HEK293T (cell line): ENCODE measurements around the gene TPBG.

Experiments used
- CTCF ChIA-PET: fragments of 350-600 bp; formaldehyde crosslinking; extraction: SDS; loops from one replicate; lab custom pipeline; 2021; ENCODE audit warnings: antibody characterized with exemption, inconsistent platforms; lab: Yijun Ruan, JAX
- POLR2A ChIA-PET: fragments of 350-600 bp; formaldehyde crosslinking; extraction: SDS; loops from one replicate; lab custom pipeline; 2020; ENCODE audit warnings: antibody characterized with exemption, inconsistent platforms; lab: Yijun Ruan, JAX
- DNase-seq: peaks from one replicate; pipeline ENCODE4 v3.0.0; 2012; ENCODE audit warnings: mixed read lengths; ENCODE audit errors: extremely low spot score
- ARNT ChIP-seq: fragments of 450-650 bp; IDR thresholded peaks from 2 replicates; pipeline ENCODE4 v1.6.1; 2017; ENCODE audit warnings: mild to moderate bottlenecking
- BHLHE40 ChIP-seq: fragments of 450-650 bp; IDR thresholded peaks from 2 replicates; pipeline ENCODE4 v1.6.1; 2016; ENCODE audit warnings: mild to moderate bottlenecking, moderate library complexity, borderline replicate concordance
- CTBP1 ChIP-seq: fragments of 450-650 bp; IDR thresholded peaks from 2 replicates; pipeline ENCODE4 v1.6.1; 2016; ENCODE audit warnings: borderline replicate concordance
- ELF4 ChIP-seq: fragments of 450-650 bp; IDR thresholded peaks from 2 replicates; pipeline ENCODE4 v1.6.1; 2017; ENCODE audit warnings: antibody characterized with exemption
- FOXA1 ChIP-seq: fragments of 450-650 bp; IDR thresholded peaks from 2 replicates; pipeline ENCODE4 v1.6.1; 2016; ENCODE audit warnings: mild to moderate bottlenecking
- FOXK2 ChIP-seq: fragments of 450-650 bp; IDR thresholded peaks from 2 replicates; pipeline ENCODE4 v1.6.1; 2016; ENCODE audit warnings: mild to moderate bottlenecking
- FOXM1 ChIP-seq: fragments of 450-650 bp; IDR thresholded peaks from 2 replicates; pipeline ENCODE4 v1.6.1; 2017; ENCODE audit warnings: mild to moderate bottlenecking, borderline replicate concordance
- HDGF ChIP-seq: fragments of 450-650 bp; IDR thresholded peaks from 2 replicates; pipeline ENCODE4 v1.6.1; 2017; ENCODE audit warnings: antibody characterized with exemption, borderline replicate concordance
- L3MBTL2 ChIP-seq: fragments of 450-650 bp; conservative IDR thresholded peaks from 2 replicates; pipeline ENCODE4 v1.6.1; 2016; ENCODE audit warnings: mild to moderate bottlenecking
- LEF1 ChIP-seq: fragments of 450-650 bp; IDR thresholded peaks from 2 replicates; pipeline ENCODE4 v1.6.1; 2017; ENCODE audit warnings: mild to moderate bottlenecking, borderline replicate concordance
- NFRKB ChIP-seq: fragments of 450-650 bp; IDR thresholded peaks from 2 replicates; pipeline ENCODE4 v1.6.1; 2016; ENCODE audit warnings: mild to moderate bottlenecking, moderate library complexity
- PKNOX1 ChIP-seq: fragments of 450-650 bp; IDR thresholded peaks from 2 replicates; pipeline ENCODE4 v1.6.1; 2016
- SP1 ChIP-seq: fragments of 450-650 bp; IDR thresholded peaks from 2 replicates; pipeline ENCODE4 v1.6.1; 2017
- SUZ12 ChIP-seq: fragments of 450-650 bp; IDR thresholded peaks from 2 replicates; pipeline ENCODE4 v1.6.1; 2016; ENCODE audit warnings: mild to moderate bottlenecking
- TARDBP ChIP-seq: fragments of 450-650 bp; IDR thresholded peaks from 2 replicates; pipeline ENCODE4 v1.6.1; 2016
- ZNF384 ChIP-seq: fragments of 450-650 bp; IDR thresholded peaks from 2 replicates; pipeline ENCODE4 v1.6.1; 2016

Gene TPBG

GRCh38 chr6:82396964-82397751, 33.5 kb downstream of the TPBG start:
- CTCF ChIA-PET, result no interaction called here
- no peak for DNase-seq

GRCh38 chr6:82397962-82398692, 34.5 kb downstream of the TPBG start:
- CTCF ChIA-PET, result no interaction called here
- DNase-seq, result no peak
- POLR2A ChIA-PET, result no interaction called here
- TF ChIP-seq FOXM1, result no peak
- no peak for TF ChIP-seq HDGF
- no peak for TF ChIP-seq L3MBTL2
- no peak for TF ChIP-seq ZNF384
- no peak for TF ChIP-seq BHLHE40
- TF ChIP-seq PKNOX1, result no peak
- TF ChIP-seq SP1, result no peak
- TF ChIP-seq TARDBP, result no peak
- TF ChIP-seq LEF1, result no peak
- TF ChIP-seq SUZ12, result no peak
- no peak for TF ChIP-seq ELF4
- no peak for TF ChIP-seq NFRKB
- TF ChIP-seq FOXA1, result no peak
- no peak for TF ChIP-seq FOXK2
- TF ChIP-seq CTBP1, result no peak
- TF ChIP-seq ARNT, result no peak

More at GRCh38 chr6:82396964-82397751, 33.5 kb downstream of the TPBG start:
- TF ChIP-seq LEF1 (no peak), ZNF384 (no peak), L3MBTL2 (no peak), SUZ12 (no peak), PKNOX1 (no peak), SP1 (no peak), TARDBP (no peak), BHLHE40 (no peak), CTBP1 (no peak)
- POLR2A ChIA-PET, result no interaction called here

GRCh38 chr6:82408952-82409431, 45.4 kb downstream of the TPBG start:
- CTCF ChIA-PET, result no interaction called here
- POLR2A ChIA-PET, result no interaction called here
- TF ChIP-seq L3MBTL2 (no peak), FOXM1 (no peak), HDGF (no peak), BHLHE40 (no peak), ZNF384 (no peak), NFRKB (no peak), ELF4 (no peak), FOXA1 (no peak), SP1 (no peak), LEF1 (no peak), CTBP1 (no peak), PKNOX1 (no peak), SUZ12 (no peak), TARDBP (no peak), ARNT (no peak), FOXK2 (no peak)
- no peak for DNase-seq

- POLR2A ChIA-PET, result no interaction called here
- TF ChIP-seq FOXK2, result no peak
- TF ChIP-seq SUZ12, result no peak
- TF ChIP-seq PKNOX1, result no peak
- TF ChIP-seq TARDBP, result no peak
- no peak for TF ChIP-seq FOXA1
- TF ChIP-seq FOXM1, result no peak
- no peak for TF ChIP-seq CTBP1
- CTCF ChIA-PET, result no interaction called here
- DNase-seq, result no peak
These were observed 46.6 kb downstream of the TPBG start for GRCh38 chr6:82410151-82410648.

GRCh38 chr6:82413868-82414267, 50.3 kb downstream of the TPBG start:
- ChIA-PET POLR2A (interaction anchor here (0.6 kb wide), 1 partner anchor 10 kb away, joined by 4 read pairs; no protein-coding TSS in a partner anchor), CTCF (no interaction called here)
- TF ChIP-seq CTBP1 (no peak), L3MBTL2 (no peak), ZNF384 (no peak), FOXA1 (no peak), BHLHE40 (no peak), NFRKB (no peak), TARDBP (no peak), SUZ12 (no peak), ARNT (no peak), FOXK2 (no peak), SP1 (no peak), FOXM1 (no peak), ELF4 (no peak), LEF1 (no peak), PKNOX1 (no peak), HDGF (no peak)
- no peak for DNase-seq
